ENCODE data around the gene ORMDL2. TPM values are rescaled to one million over a fixed set of nuclear protein-coding genes. Genes with fewer than 3 reads are reported as not detected.
"Not testable (repeated sequence)": the region's sequence is repeated elsewhere in the genome, so short reads cannot be mapped to it uniquely, and the experiment has no call there.

Gene ORMDL2
- total RNA-seq, 3 donors from 2014 or later, result 13.1 to 28.5 (median 21.0) TPM

GRCh38 chr12:55861871-55862270, 44.0 kb downstream of the ORMDL2 start:
- no peaks in the 10 kb centered on the region for H3K27me3 ChIP-seq
- no peak for DNase-seq (ENCODE audit: low spot score in 2 of 2)
- no peaks in the 10 kb centered on the region for H3K4me1 ChIP-seq
- TF ChIP-seq POLR2AphosphoS5 (IDR thresholded peaks at IDR 0.05) (no peak), CTCF (IDR thresholded peaks at IDR 0.05) (no peak), POLR2A (IDR thresholded peaks at IDR 0.05) (no peak)
- peaks cover 3 to 13% of the 10 kb centered on the region in 2 donors for H3K9me3 ChIP-seq
- intact Hi-C loops (cut with DNase I; ENCODE audit: low total_unique reads), result no loop called here
- no peak overlapping the region for H3K4me3 ChIP-seq
- no peaks in the 10 kb centered on the region for H3K36me3 ChIP-seq
- no peak overlapping the region for H3K27ac ChIP-seq

- Histone ChIP-seq H3K9me3 (peaks cover 3 to 13% of the 10 kb centered on the region in 2 donors), H3K27ac (no peak overlapping the region), H3K27me3 (no peaks in the 10 kb centered on the region), H3K36me3 (no peaks in the 10 kb centered on the region), H3K4me1 (no peaks in the 10 kb centered on the region), H3K4me3 (no peak overlapping the region)
- intact Hi-C loops (cut with DNase I; ENCODE audit: low total_unique reads), result no loop called here
- no peak for DNase-seq (ENCODE audit: low spot score in 2 of 2)
- no peak for TF ChIP-seq POLR2A (IDR thresholded peaks at IDR 0.05)
- no peak for TF ChIP-seq POLR2AphosphoS5 (IDR thresholded peaks at IDR 0.05)
Observed at GRCh38 chr12:55862286-55862685, 44.4 kb downstream of the ORMDL2 start.

GRCh38 chr12:55862931-55863330, 45.1 kb downstream of the ORMDL2 start:
- intact Hi-C loops (cut with DNase I; ENCODE audit: low total_unique reads); DNase-seq (ENCODE audit: low spot score in 2 of 2); H3K36me3 ChIP-seq; H3K4me3 ChIP-seq; H3K4me1 ChIP-seq; H3K27me3 ChIP-seq; H3K27ac ChIP-seq: not testable (repeated sequence)
- H3K9me3 ChIP-seq, result peaks cover 3 to 13% of the 10 kb centered on the region in 2 donors

- Histone ChIP-seq H3K27ac (no peak overlapping the region), H3K4me3 (no peak overlapping the region), H3K4me1 (no peaks in the 10 kb centered on the region), H3K36me3 (no peaks in the 10 kb centered on the region), H3K27me3 (no peaks in the 10 kb centered on the region), H3K9me3 (peaks cover 3 to 13% of the 10 kb centered on the region in 2 donors)
- no peak for TF ChIP-seq POLR2A (IDR thresholded peaks at IDR 0.05)
- no peak for TF ChIP-seq POLR2AphosphoS5 (IDR thresholded peaks at IDR 0.05)
- no peak for TF ChIP-seq CTCF (IDR thresholded peaks at IDR 0.05)
- DNase-seq (ENCODE audit: low spot score in 2 of 2), result no peak
- intact Hi-C loops (cut with DNase I; ENCODE audit: low total_unique reads), result no loop called here
Observed at GRCh38 chr12:55865327-55865726, 47.5 kb downstream of the ORMDL2 start.

GRCh38 chr12:55866454-55867004, 48.7 kb downstream of the ORMDL2 start:
- H3K36me3 ChIP-seq; H3K4me1 ChIP-seq; intact Hi-C loops (cut with DNase I; ENCODE audit: low total_unique reads); H3K27ac ChIP-seq; DNase-seq (ENCODE audit: low spot score in 2 of 2); H3K27me3 ChIP-seq; H3K4me3 ChIP-seq: not testable (repeated sequence)
- peaks cover 3 to 13% of the 10 kb centered on the region in 2 donors for H3K9me3 ChIP-seq

Other genes starting within 250 kb of the ORMDL2 start
- not detected for gene OR2AP1, start 245.6 kb upstream of the ORMDL2 start, total RNA-seq
- gene OR10P1, start 181.1 kb upstream of the ORMDL2 start, total RNA-seq, result not detected
- 100 to 1,000 TPM in 1 of 3 donors, 10 to 100 TPM in 2; 20.5 to 190 (median 33.1) TPM for gene ITGA7, start 110.1 kb upstream of the ORMDL2 start, total RNA-seq
- 100 to 1,000 TPM; 141 to 238 (median 162) TPM for gene BLOC1S1, start 102.0 kb upstream of the ORMDL2 start, total RNA-seq
- 10 to 100 TPM; 18.9 to 90.9 (median 21.6) TPM for gene RDH5, start 97.6 kb upstream of the ORMDL2 start, total RNA-seq
- gene CD63, start 89.0 kb upstream of the ORMDL2 start, total RNA-seq, result 100 to 1,000 TPM; 540 to 910 (median 777) TPM
- 1 to 10 TPM in 1 of 3 donors, under 1 TPM in 2; 0.64 to 1.6 (median 0.88) TPM for gene GDF11, start 74.9 kb upstream of the ORMDL2 start, total RNA-seq
- gene SARNP, start 317 bp upstream of the ORMDL2 start, total RNA-seq, result 10 to 100 TPM; 54.7 to 64.3 (median 55.3) TPM
- 10 to 100 TPM; 31.0 to 46.2 (median 36.1) TPM for gene DNAJC14, start 11.5 kb downstream of the ORMDL2 start, total RNA-seq
- gene MMP19, start 24.9 kb downstream of the ORMDL2 start, total RNA-seq, result 10 to 100 TPM; 21.9 to 50.6 (median 47.9) TPM
- 10 to 100 TPM; 25.9 to 38.1 (median 33.0) TPM for gene PYM1, start 109.9 kb downstream of the ORMDL2 start, total RNA-seq
- gene DGKA, start 113.1 kb downstream of the ORMDL2 start, total RNA-seq, result 10 to 100 TPM; 25.1 to 50.5 (median 44.2) TPM
- 10 to 100 TPM in 1 of 3 donors, 1 to 10 TPM in 2; 4.7 to 18.7 (median 7.4) TPM for gene PMEL, start 148.0 kb downstream of the ORMDL2 start, total RNA-seq
- 10 to 100 TPM in 2 of 3 donors, 1 to 10 TPM in 1; 8.2 to 27.2 (median 27.1) TPM for gene CDK2, start 148.8 kb downstream of the ORMDL2 start, total RNA-seq
- 10 to 100 TPM; 74.9 to 98.8 (median 75.7) TPM for gene RAB5B, start 156.0 kb downstream of the ORMDL2 start, total RNA-seq
- 10 to 100 TPM; 24.6 to 30.2 (median 29.9) TPM for gene SUOX, start 179.2 kb downstream of the ORMDL2 start, total RNA-seq
- 1 to 10 TPM; 2.9 to 4.6 (median 4.2) TPM for gene IKZF4, start 203.0 kb downstream of the ORMDL2 start, total RNA-seq
- 1,000 to 10,000 TPM in 1 of 3 donors, 100 to 1,000 TPM in 2; 557 to 1,840 (median 572) TPM for gene RPS26, start 223.9 kb downstream of the ORMDL2 start, total RNA-seq

Measured in breast epithelium (tissue), 4 donors.